RPMI7951 (cell line): ENCODE results near the gene VAMP7. TPM values are rescaled to one million over a fixed set of nuclear protein-coding genes. Genes with fewer than 3 reads are reported as not detected.
A peak's percentile ranks its signal among the peaks of the same experiment; 100 is the strongest.
"Not testable (repeated sequence)": the region's sequence is repeated elsewhere in the genome, so short reads cannot be mapped to it uniquely, and the experiment has no call there.

Source experiments
- DNase-seq: peaks from one replicate; pipeline ENCODE4 v3.0.0-alpha.2; 2012; ENCODE audit warnings: low read depth
- total RNA-seq: library from RNA; depleted of rRNA; stranded (reverse); fragments of >200 nt; shearing (Covaris generic); gene quantifications from 2 replicates; pipeline ENCODE4 v1.2.3, GENCODE V29; 2014; rRNA removed

The VAMP7 gene
- 69.8 and 81.8 TPM in 2 replicates for total RNA-seq

- DNase-seq = peak; percentile 91
Measured at GRCh38 chrX:155881158-155881993, at the start of gene VAMP7. Gene VAMP7, plus strand, starts transcription at chrX:155881345. Its CDS starts 8,122 bp downstream, at chrX:155889467.

- no peak for DNase-seq
Measured at GRCh38 chrX:155841232-155841631, 39.9 kb upstream of the VAMP7 start.

- not testable (repeated sequence) for DNase-seq
Measured at GRCh38 chrX:155851786-155852185, 29.4 kb upstream of the VAMP7 start.

- DNase-seq = peak; percentile 24
Measured at GRCh38 chrX:155857561-155857960, 23.6 kb upstream of the VAMP7 start.

- peak; percentile 31 for DNase-seq
Measured at GRCh38 chrX:155864655-155865054, 16.5 kb upstream of the VAMP7 start.

- DNase-seq = no peak
Measured at GRCh38 chrX:155865193-155865592, 16.0 kb upstream of the VAMP7 start.

GRCh38 chrX:155867821-155868220 lies 13.3 kb upstream of the VAMP7 start:
- no peak for DNase-seq

- DNase-seq = no peak
Measured at GRCh38 chrX:155870958-155871357, 10.2 kb upstream of the VAMP7 start.

- DNase-seq = no peak
Measured at GRCh38 chrX:155871934-155872333, 9.2 kb upstream of the VAMP7 start.

GRCh38 chrX:155873188-155873587 lies 8.0 kb upstream of the VAMP7 start:
- DNase-seq = no peak

GRCh38 chrX:155874571-155875244 lies 6.4 kb upstream of the VAMP7 start:
- DNase-seq = no peak

- DNase-seq = no peak
Measured at GRCh38 chrX:155876704-155877103, 4.4 kb upstream of the VAMP7 start.

GRCh38 chrX:155877288-155877687 lies 3.9 kb upstream of the VAMP7 start:
- DNase-seq = no peak

GRCh38 chrX:155880586-155881157 lies 473 bp upstream of the VAMP7 start:
- peak; percentile 26 for DNase-seq

GRCh38 chrX:155886409-155886808 lies 5.3 kb downstream of the VAMP7 start:
- no peak for DNase-seq

GRCh38 chrX:155888139-155888538 lies 7.0 kb downstream of the VAMP7 start:
- DNase-seq = peak; percentile 78

- no peak for DNase-seq
Measured at GRCh38 chrX:155889328-155889727, 8.2 kb downstream of the VAMP7 start.

- DNase-seq = no peak
Measured at GRCh38 chrX:155891446-155892210, 10.5 kb downstream of the VAMP7 start.

GRCh38 chrX:155893521-155893920 lies 12.4 kb downstream of the VAMP7 start:
- DNase-seq = no peak

GRCh38 chrX:155896512-155896911 lies 15.4 kb downstream of the VAMP7 start:
- no peak for DNase-seq

- DNase-seq = no peak
Measured at GRCh38 chrX:155899366-155899765, 18.2 kb downstream of the VAMP7 start.

- DNase-seq = no peak
Measured at GRCh38 chrX:155900765-155901164, 19.6 kb downstream of the VAMP7 start.
